Left renal pelvis (tissue), 4 donors: ENCODE measurements around the gene RAB3IL1. TPM values are rescaled to one million over a fixed set of nuclear protein-coding genes. Genes with fewer than 3 reads are reported as not detected.
A peak's percentile ranks its signal among the peaks of the same experiment; 100 is the strongest.

Source experiments
- DNase-seq, 4 donors: peaks; one replicate each; pipeline ENCODE4 v3.0.0-alpha.2; 2013; ENCODE audit warnings: low read depth in 4 of 4, low spot score in 3 of 4
- polyA plus RNA-seq, 4 donors: library from polyadenylated mRNA; unstranded; fragments of 120-200 nt; gene quantifications; one replicate each; pipeline ENCODE4 v1.2.1, GENCODE V29; 2013; ENCODE audit not compliant: insufficient read length in 4 of 4

The RAB3IL1 gene
- polyA plus RNA-seq, 4 donors: 15.8 to 43.9 (median 22.7) TPM

DNA sequence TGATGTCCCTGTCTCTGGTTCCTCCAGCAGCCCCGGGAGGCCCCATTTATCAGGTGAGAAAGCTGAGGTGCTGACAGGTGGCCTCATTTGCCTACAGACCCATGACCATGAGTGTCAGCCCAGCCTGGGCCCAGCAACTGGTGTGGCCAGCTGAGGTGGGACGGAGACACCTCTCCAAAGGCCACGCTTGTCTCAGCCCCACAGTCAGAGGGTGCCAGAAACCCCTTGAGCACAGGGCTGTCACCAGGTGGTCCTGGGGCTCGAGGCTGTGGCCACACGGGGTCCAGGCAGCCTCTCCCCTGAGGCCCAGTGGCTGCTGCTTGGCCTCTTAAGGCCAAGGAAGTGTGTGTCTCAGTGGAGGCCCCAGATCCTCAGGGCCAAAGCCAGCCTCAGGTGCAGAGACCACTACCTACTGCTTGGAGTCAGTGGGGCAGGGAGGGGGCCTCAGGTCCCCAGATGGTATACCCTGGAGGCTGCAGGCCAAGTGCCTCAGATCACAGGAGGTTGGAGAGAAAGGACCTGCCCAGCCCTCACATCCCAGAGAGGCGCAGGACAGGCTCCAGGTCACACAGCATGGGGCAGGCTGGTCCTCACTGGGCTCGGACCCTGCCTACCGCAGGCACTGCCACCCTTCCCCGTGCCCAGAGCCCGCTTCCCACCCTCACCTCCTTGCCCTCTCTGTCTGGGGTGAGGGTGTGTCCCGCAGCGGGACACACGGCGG is 11.4 kb downstream of the RAB3IL1 start:
- DNase-seq: no peak

DNA sequence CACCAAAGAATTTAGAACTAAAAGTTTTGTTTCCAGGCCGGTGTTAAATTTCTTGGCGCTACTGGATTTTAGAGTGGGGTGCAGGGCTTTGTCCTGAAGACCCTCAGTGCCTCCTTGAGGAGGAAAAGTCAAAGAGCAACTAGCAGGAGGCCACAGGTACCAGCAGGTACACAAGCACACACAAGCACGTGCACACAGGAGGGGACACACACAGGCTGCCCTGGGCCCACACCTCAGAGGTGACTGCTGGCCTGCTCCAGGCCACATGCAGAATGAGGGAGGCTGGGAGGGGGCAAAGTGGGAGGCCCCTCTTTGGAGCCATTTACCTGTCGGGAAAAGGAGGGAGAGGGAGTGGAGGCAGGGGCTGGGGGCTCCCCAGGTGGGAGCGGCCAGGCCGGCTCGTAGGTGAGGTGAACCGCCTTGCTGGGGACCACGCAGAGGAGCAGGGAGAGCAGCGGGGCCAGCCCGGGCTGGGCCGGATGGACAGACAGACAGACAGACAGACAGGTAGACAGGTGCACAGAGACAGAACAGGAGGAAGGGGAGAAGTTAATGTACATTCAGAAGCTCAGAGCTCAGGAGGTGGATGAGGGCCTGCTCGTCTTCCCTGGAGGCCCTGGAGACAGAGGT is 12.2 kb downstream of the RAB3IL1 start:
- no peak for DNase-seq

DNA sequence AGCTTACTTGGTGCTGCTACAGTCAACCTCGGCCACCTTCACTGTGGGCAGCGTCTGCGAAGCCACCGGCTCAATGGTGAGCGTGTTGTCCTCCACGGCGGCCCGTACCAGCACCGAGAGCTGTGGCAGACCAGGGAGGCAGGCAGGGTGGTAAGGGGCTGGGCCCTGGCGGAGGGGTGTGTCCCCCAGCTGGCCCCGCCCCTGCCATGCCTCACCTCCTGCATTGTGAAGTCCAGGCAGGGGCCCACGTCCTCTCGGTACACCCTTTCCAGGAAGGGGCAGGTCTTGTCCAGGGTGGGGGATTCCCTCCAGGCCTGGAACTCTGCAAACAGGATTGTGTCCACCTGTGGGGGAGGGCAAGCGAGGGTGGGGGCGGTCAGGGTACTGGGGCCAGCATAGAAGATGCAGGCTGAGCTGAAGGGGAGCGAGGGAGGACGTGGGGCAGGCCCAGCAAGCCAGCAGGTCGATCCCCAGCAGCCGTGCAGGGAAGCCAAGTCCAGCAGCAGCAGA is 12.8 kb downstream of the RAB3IL1 start:
- DNase-seq: no peak

DNA sequence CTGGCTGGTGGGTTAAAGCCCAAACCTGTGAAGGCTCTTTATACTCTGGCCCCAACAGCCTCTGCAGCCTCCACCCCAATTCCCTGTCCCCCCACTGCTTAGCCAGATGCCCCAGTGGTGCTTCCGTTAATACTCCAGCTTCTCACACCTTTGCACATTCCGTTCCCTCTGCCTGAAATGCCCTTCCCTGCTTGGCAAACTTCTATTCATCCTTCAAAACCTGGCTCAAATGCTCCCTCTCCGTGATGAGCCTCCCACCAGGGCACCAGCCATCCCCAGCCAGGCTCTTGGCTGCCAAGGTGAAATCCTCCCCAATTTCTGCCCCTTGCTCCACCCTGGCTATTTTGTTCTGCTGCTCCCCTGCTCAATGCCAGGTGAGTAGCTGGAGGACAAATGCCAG is 13.5 kb downstream of the RAB3IL1 start:
- no peak for DNase-seq

DNA sequence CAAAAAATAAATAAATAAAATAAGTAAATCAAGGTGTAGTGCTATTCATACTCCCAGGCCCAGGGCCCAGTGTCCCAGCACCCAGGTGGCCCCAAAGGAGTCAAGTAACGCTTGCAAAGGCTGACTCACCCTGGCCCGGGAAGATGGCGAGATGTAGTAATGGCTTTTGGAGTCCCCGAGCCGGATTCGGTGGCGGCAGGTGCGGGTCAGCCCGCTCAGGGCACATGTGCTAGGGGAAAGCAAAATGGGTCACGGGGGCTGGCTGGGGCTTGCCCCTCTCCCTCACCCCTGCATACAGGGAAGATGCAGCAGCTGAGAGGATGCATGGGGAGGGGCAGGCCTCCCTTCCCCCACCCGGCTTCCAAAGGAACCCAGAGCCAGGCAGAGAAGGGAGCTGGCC is 15.1 kb downstream of the RAB3IL1 start:
- no peak for DNase-seq

DNA sequence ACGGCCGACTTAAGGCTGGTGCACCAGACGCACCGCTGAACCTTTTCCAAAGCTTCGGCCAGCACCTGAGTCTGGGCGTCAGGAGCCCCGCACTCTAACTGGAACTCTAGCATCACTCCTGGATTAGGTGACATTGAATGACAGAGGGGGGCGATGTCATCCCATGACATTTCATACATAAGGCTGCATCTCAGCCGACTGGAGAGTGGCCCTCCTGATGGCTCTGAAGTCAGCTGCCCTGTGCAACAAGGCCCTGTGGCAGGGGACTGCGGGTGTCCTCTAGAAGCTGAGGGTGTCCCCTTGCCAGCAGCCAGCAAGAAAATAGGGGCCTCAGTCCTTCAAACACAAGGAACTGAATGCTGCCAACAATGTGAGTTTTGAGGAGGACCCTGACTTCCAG is 16.0 kb downstream of the RAB3IL1 start:
- DNase-seq: no peak

DNA sequence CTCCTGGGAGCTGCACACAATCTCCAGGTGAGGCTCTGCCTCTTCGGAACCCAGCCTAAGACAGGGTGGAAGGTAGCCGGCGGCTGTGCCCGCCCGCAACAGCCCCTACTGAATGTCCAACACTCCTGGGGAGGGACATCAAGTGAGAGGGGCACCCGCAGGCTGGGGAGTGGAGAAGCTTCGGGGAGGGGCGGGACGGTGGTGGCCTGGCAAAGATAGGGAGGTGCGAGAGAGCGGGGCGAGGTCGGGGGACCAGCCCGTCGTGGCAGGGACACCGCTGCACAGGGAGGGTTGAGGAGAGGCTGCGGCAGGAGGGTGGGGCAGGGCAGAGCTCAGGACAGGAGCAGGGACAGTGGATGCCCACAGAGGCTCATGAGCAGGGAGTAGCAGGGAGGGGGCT is 17.1 kb downstream of the RAB3IL1 start:
- DNase-seq: no peak

DNA sequence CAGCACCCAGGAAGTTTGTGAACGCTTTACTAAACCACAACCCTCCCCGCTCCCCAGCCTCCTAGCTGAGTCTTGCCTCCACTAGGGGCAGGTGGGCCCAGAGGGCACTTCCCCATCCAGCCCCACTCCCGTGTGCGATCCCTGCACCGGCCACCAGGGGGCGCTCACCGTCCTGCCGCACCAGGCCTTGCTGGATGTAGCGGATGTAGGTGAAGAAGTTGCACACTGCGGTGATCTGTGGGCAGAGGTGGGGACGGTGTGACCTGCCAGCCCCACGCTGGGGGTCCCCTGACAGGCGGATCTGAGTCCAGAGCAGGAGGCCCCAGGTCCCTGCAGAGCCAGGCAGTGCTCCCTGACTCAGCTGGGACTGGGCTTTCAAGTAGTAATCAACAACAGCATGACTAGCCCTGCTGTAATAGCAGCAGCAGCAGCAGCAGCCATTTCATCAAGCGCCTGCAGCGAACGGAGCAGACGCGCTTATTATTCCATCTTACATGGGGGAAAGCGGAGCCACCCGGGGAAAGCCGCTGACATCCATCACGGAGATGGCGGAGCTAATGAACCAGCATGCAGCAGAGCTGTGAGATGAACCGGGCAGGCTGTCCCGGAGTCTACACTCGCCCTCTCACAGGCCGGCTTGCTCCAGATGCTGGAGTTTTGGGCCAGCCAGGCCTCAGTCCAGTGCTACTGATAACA is 18.1 kb downstream of the RAB3IL1 start:
- DNase-seq: no peak

DNA sequence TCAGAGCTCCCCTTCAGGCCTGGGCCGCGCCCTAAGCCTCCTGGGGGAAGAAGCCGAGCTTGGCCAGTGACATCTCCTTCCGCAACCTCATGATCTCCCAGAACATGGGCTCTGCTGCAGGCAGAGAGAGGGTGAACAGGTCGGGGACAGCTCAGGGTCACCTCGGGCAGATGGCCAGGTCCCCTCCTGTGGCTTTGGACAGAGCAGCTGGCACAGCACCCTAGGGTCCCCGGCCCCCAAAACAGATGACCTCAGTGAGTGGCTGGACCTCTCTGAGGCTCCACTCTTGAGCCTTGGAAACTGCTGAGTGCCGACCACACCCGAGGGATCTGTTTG is 19.2 kb downstream of the RAB3IL1 start:
- DNase-seq: no peak

DNA sequence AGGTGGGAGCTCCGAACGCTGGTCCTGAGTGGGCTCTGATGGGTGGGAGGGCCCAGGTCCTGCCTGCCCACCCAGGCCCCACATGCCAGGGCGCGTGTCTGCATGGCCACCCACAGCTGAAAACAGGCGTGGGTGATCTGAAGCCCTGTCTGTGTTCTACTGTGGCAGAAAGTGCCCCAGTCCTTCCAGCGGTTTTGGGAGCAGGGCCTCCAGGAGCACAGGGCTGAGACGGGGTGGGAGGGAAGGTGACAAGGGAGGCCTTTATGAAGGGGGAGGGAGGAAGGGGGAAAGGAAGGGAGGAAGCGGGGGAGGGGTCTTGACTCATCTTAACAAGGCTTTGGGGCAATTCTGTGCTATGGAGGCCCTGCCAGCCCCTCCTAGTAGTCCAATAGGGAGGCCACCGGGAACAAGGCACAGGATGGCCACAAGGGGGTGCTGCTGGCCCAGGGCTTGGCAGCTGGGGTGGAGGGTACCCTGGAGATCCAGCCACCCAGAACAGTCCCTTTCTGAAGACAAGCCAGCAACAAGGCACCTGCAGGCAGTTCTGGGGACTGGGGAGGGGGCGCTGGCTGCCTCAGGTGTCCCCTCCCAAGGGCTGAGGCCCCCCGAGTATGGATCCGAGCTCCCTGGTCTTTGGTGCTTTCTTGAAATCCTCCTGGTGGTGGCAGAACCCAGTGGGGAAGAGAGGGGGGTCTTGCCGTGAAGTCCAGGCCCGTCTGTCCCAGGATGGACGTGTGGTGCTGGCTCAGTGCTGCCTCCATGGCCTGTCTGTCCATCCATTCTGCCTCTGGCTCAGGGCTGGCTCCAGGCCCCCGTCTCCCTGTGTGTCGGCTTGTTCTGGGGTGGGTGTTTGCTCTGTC is 19.7 kb downstream of the RAB3IL1 start:
- no peak for DNase-seq

DNA sequence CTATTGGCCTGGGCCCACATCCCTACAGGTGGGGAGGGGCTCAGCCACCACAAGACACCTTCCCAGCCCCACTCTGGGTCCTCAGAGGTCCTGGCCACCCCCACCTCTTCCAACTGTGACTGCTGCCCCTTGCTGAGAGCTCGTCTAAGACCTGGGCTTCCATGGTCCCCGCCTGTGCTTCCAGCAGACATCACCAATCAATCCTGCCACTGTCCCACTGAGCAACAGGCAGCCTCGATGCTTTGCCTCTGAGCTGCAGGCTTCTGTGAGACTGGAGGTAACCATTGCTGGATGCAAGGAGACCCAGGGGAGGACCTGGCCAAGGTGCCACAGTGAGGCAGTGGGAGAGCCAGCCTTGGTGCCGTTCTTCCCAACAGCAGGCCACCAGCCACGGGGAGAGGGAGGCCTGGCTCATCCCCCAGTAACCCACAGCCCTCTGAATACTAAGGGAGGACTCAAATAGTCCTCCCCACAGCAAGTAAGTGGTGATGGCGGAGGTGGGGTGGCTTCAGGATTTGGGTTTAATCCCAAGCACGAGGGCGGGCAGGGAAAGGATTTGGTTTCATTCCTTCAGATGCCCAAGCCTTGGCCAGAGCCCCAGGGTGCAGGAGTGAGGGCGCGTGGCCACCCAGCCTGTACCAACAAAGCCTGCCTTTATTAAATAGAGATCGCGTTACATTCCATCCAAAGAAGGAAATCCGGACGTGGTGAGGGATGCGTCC is 20.5 kb downstream of the RAB3IL1 start:
- no peak for DNase-seq

DNA sequence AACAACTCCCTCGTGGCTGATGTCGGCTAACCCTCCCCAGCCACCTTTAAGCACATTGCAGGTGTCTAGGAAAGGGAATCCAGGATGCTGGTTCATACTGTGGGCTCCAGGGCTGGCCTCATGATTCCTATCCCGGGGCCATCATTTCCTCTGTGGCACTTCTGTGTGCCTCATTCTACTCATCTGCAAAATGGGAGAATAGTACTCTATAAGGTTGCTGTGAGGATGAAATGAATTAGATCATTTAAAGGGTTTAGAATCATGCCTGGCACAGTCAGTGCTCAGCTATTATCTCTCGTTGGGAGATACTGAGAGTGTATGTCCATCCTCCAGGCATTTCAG is 21.7 kb downstream of the RAB3IL1 start:
- DNase-seq: no peak

DNA sequence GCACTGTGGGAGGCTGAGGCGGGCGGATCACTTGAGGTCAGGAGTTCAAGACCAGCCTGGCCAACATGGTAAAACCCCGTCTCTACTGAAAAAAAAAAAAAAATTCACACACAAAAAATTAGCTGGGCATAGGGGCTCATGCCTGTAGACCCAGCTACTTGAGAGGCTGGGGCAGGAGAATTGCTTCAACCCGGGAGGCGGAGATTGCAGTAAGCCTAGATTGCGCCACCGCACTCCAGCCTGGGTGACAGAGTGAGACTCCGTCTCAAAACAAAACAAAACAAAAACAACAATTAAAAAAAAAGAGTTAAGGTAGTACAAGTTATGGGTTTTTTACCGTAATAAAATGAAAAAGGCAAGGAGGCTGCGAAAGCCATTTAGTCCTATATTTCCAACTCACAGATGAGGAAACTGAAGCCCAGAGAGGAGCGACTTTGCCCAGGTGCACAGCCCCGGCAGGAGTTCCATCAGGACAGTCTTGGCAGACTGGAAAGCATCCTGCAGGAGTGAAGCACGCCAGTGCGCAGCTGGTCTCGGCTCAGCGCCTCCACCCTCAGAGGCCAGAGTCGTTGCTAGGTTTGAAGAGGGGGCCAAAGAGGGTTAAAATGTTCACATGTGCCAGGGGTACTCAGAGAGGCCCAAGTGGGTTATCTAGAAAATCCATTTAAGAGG is 22.2 kb downstream of the RAB3IL1 start:
- no peak for DNase-seq

DNA sequence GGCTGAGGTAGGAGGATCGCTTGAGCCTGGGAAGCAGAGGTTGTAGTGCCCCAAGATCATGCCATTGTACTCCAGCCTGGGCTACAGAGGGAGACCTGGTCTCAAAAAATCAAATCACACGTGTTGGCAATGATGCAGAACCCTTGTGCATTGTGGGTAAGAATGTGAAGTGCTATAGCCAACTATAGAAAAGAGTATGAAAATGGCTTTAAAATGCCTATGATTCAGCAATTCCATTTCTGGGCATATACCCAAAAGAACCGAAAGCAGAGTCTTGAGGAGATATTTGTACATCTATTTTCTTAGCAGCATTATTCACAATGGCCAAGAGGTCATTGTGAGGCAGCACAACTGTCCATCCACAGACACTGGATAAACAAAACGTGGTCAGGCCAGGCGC is 23.4 kb downstream of the RAB3IL1 start:
- no peak for DNase-seq

DNA sequence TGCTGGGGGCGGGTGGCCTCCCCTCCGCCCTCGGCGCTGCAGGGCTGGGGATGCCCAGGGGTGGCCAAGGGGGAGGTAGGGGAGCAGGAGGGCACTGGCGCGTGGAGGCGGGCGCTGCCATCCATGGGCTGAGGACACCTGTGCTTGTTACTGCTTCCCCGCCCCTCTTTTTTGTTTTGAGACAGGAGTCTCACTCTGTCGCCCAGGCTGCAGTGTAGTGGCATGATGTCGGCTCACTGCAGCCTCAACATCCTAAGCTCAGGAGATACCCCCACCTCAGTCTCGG is 25.3 kb downstream of the RAB3IL1 start:
- DNase-seq: no peak

DNA sequence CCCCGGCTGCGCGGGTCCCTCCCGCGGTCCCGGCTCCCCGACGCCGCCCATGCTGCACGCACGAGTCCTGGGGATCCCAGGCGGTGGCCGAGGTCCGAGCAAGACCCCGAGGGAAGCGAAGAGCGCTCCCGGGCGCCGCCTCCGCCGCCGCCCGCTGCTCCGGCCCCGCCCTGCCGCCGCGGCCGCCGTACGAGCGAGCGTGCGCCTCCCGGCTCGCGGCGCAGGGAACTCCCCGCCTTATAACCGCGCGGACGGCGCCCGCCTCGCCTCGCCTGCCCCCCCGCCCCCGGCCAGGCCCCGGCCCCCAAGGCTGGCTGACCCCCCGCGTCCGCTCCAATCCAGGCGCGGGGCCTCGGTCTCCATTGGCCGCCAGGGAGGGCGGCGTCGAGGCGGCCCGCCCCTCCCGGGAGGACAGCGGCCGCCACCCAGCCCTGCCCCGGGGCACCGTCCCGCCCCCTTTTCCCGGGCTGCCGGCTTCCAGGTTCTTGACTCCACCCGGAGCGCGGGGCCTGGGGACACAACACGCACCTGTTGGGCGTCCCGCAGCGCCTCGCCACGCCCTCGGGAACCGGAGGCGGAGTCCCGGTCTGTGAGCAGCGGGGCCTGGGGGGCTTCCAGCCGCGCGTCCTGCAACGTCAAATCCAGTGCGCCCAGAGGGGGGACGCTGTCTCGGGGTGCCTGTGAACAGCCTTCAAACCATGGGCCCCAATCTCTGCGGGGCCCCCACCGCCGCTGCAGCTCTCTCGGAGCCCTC is 25.9 kb downstream of the RAB3IL1 start, which contains the start of gene FADS3:
Gene FADS3, minus strand, starts transcription at position 215 of the 754 bp plus-strand sequence. Its CDS starts 164 bp downstream, at position 51.
- peak in 1 of 4 donors; percentile 68 for DNase-seq

DNA sequence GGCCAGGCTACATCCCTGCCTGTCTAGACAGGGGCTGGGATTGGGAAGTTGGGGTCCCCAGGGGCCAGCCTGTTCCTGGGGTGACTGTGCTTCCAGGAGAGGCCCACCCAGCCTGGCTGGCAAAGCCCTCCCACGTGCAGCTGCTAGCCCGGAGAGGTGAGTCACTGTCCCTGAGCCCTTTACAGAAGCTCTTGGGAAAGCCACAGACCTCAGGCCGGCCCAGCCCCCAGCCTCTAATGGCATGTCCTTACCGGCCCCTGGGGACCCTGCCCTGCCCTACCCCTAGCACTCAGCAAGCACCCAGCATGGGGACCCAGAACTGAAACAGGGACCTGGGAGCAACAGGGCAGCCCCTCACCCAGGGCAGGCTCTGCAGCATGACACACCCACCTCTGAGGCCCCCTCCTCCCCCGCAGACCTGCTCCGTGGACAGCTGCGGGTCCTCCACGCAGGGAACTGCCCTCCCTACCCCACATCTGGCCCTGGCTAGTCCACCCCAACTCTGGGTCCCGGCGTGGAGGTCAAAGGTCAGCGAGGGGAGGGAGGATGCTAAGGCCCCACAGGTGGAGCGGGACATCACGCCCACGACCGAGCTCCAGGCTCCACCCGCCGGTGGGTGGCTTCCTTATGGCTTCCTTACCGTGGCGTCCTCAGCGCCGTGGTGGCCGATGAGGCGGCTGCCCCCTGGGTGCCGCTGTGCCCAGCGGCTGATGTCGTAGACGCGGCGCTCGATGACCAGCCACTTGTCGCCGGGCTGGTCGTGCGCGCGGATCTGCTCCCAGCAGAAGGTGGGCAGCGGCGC is 26.6 kb downstream of the RAB3IL1 start:
- no peak for DNase-seq

DNA sequence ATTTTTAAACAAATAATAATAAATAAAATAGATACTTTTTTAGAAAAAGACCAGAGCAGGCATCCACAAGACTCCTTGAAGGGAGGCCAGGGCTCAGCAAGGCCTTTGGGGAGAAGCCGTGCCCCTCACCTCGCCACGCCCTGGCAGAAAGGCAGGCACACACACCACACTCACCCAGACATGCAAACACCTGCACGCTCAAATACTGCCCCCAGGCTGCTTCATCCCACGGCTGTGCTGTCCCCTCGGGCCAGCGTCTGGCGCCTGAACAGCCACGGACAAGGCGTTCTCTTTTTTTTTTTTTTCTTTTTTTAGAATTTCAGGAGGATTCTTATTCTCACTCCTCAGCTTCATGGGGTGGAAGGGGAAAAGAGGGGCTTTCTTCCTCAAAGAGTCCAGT is 27.5 kb downstream of the RAB3IL1 start:
- no peak for DNase-seq
